ENCODE results near the gene SIT1.

GRCh38 chr9:35675732-35676392, 25.1 kb upstream of the SIT1 start:
- TF ChIP-seq GATA2 (IDR thresholded peaks at IDR 0.05; ENCODE audit: low read depth, low read length) (no peak), GATA3 (IDR thresholded peaks at IDR 0.05; ENCODE audit: low read depth, low read length) (no peak)

Measured in SH-SY5Y (cell line).